ENCODE data around the gene HYPK. TPM values are rescaled to one million over a fixed set of nuclear protein-coding genes. Genes with fewer than 3 reads are reported as not detected.

Gene HYPK
- polyA plus RNA-seq, 3 donors from 2014 or later = 4.1 to 20.3 (median 10.0) TPM

GRCh38 chr15:43777267-43777914 lies 23.0 kb upstream of the HYPK start:
- peaks cover 8 to 20% (median 14%) of the 10 kb centered on the region in 3 donors for H3K27me3 Mint-ChIP-seq (ENCODE audit: low read depth in 3 of 3)
- H3K4me3 Mint-ChIP-seq = peak overlapping the region; percentile 92 to 95 (median 93)
- peaks cover 19 to 23% of the 10 kb centered on the region in 2 donors for H3K4me1 Mint-ChIP-seq
- H3K27ac Mint-ChIP-seq = peak overlapping the region; percentile 74 to 93 (median 90)
- H3K36me3 Mint-ChIP-seq = peaks cover 0 to 5% (median 2%) of the 10 kb centered on the region in 3 donors
- H3K9me3 Mint-ChIP-seq = no peaks in the 10 kb centered on the region
- DNase-seq = peak; percentile 84 to 86 (median 86)

GRCh38 chr15:43779016-43779415 lies 21.4 kb upstream of the HYPK start:
- Mint-ChIP-seq H3K4me3 (peak overlapping the region in 3 of 5 donors; percentile 12 to 39 (median 34)), H3K4me1 (peaks cover 19 to 23% of the 10 kb centered on the region in 2 donors), H3K9me3 (no peaks in the 10 kb centered on the region), H3K27me3 (ENCODE audit: low read depth in 3 of 3) (peaks cover 9 to 22% (median 11%) of the 10 kb centered on the region in 3 donors), H3K36me3 (peaks cover 0 to 3% (median 0%) of the 10 kb centered on the region in 3 donors), H3K27ac (peak overlapping the region in 1 of 6 donors; percentile 51)
- DNase-seq = no peak

GRCh38 chr15:43789409-43789808 lies 11.0 kb upstream of the HYPK start:
- H3K36me3 Mint-ChIP-seq = peaks cover 5 to 12% (median 9%) of the 10 kb centered on the region in 3 donors
- H3K27ac Mint-ChIP-seq = peak overlapping the region in 1 of 6 donors; percentile 25
- H3K4me3 Mint-ChIP-seq = no peak overlapping the region
- peaks cover 9 to 20% (median 9%) of the 10 kb centered on the region in 3 donors for H3K27me3 Mint-ChIP-seq (ENCODE audit: low read depth in 3 of 3)
- no peaks in the 10 kb centered on the region for H3K9me3 Mint-ChIP-seq
- peaks cover 26 to 30% of the 10 kb centered on the region in 2 donors for H3K4me1 Mint-ChIP-seq
- no peak for DNase-seq

GRCh38 chr15:43791993-43792760 lies 8.2 kb upstream of the HYPK start, which contains the start of gene SERF2:
Gene SERF2, plus strand, starts transcription at chr15:43792320. Its CDS starts 57 bp downstream, at chr15:43792377.
- H3K4me3 Mint-ChIP-seq = peak within 1 kb of the TSS; percentile 97 to 99 (median 98)
- DNase-seq = peak; percentile 99 to 100 (median 99)
- H3K27me3 Mint-ChIP-seq (ENCODE audit: low read depth in 3 of 3) = peaks cover 9 to 22% (median 13%) of the 10 kb centered on the region in 3 donors
- H3K4me1 Mint-ChIP-seq = peaks cover 50 to 53% of the 10 kb centered on the region in 2 donors
- no peaks in the 10 kb centered on the region for H3K9me3 Mint-ChIP-seq
- peaks cover 6 to 16% (median 10%) of the 10 kb centered on the region in 3 donors for H3K36me3 Mint-ChIP-seq
- H3K27ac Mint-ChIP-seq = peak within 1 kb of the TSS; percentile 98 to 99 (median 98)

- Mint-ChIP-seq H3K27ac (peak overlapping the region; percentile 98 to 99 (median 98)), H3K9me3 (no peaks in the 10 kb centered on the region), H3K4me1 (peaks cover 50 to 53% of the 10 kb centered on the region in 2 donors), H3K36me3 (peaks cover 6 to 16% (median 10%) of the 10 kb centered on the region in 3 donors), H3K4me3 (peak overlapping the region; percentile 97 to 99 (median 98)), H3K27me3 (ENCODE audit: low read depth in 3 of 3) (peaks cover 9 to 22% (median 13%) of the 10 kb centered on the region in 3 donors)
- DNase-seq = peak; percentile 23 to 30 (median 27)
Observed at GRCh38 chr15:43792761-43793476, 7.5 kb upstream of the HYPK start.

GRCh38 chr15:43793647-43794046 lies 6.8 kb upstream of the HYPK start:
- Mint-ChIP-seq H3K9me3 (no peaks in the 10 kb centered on the region), H3K27me3 (ENCODE audit: low read depth in 3 of 3) (peaks cover 9 to 22% (median 13%) of the 10 kb centered on the region in 3 donors), H3K27ac (peak overlapping the region; percentile 98 to 99 (median 98)), H3K36me3 (peaks cover 10 to 20% (median 15%) of the 10 kb centered on the region in 3 donors), H3K4me1 (peaks cover 54 to 59% of the 10 kb centered on the region in 2 donors), H3K4me3 (peak overlapping the region; percentile 97 to 99 (median 98))
- DNase-seq = no peak

GRCh38 chr15:43794269-43795037 lies 5.9 kb upstream of the HYPK start:
- Mint-ChIP-seq H3K27ac (peak overlapping the region; percentile 98 to 99 (median 98)), H3K4me3 (peak overlapping the region; percentile 97 to 99 (median 98)), H3K4me1 (peaks cover 61 to 65% of the 10 kb centered on the region in 2 donors), H3K27me3 (ENCODE audit: low read depth in 3 of 3) (peaks cover 9 to 24% (median 13%) of the 10 kb centered on the region in 3 donors), H3K36me3 (peaks cover 10 to 20% (median 15%) of the 10 kb centered on the region in 3 donors), H3K9me3 (no peaks in the 10 kb centered on the region)
- no peak for DNase-seq

- Mint-ChIP-seq H3K4me1 (peaks cover 67 to 73% of the 10 kb centered on the region in 2 donors), H3K9me3 (no peaks in the 10 kb centered on the region), H3K36me3 (peaks cover 10 to 21% (median 17%) of the 10 kb centered on the region in 3 donors), H3K27me3 (ENCODE audit: low read depth in 3 of 3) (peaks cover 9 to 24% (median 14%) of the 10 kb centered on the region in 3 donors), H3K27ac (peak overlapping the region; percentile 66 to 99 (median 98)), H3K4me3 (no peak overlapping the region)
- DNase-seq = no peak
Observed at GRCh38 chr15:43795197-43795596, 5.2 kb upstream of the HYPK start.

GRCh38 chr15:43795997-43796396 lies 4.4 kb upstream of the HYPK start:
- H3K27ac Mint-ChIP-seq = peak overlapping the region in 5 of 6 donors; percentile 5 to 99 (median 71)
- peaks cover 15 to 26% (median 22%) of the 10 kb centered on the region in 3 donors for H3K36me3 Mint-ChIP-seq
- no peaks in the 10 kb centered on the region for H3K9me3 Mint-ChIP-seq
- H3K4me3 Mint-ChIP-seq = no peak overlapping the region
- peaks cover 9 to 31% (median 17%) of the 10 kb centered on the region in 3 donors for H3K27me3 Mint-ChIP-seq (ENCODE audit: low read depth in 3 of 3)
- peaks cover 75 to 81% of the 10 kb centered on the region in 2 donors for H3K4me1 Mint-ChIP-seq
- no peak for DNase-seq

GRCh38 chr15:43796566-43796965 lies 3.8 kb upstream of the HYPK start:
- no peaks in the 10 kb centered on the region for H3K9me3 Mint-ChIP-seq
- H3K36me3 Mint-ChIP-seq = peaks cover 15 to 26% (median 22%) of the 10 kb centered on the region in 3 donors
- DNase-seq = no peak
- H3K27me3 Mint-ChIP-seq (ENCODE audit: low read depth in 3 of 3) = peaks cover 9 to 32% (median 17%) of the 10 kb centered on the region in 3 donors
- no peak overlapping the region for H3K4me3 Mint-ChIP-seq
- H3K27ac Mint-ChIP-seq = peak overlapping the region in 5 of 6 donors; percentile 4 to 71 (median 21)
- H3K4me1 Mint-ChIP-seq = peaks cover 78 to 83% of the 10 kb centered on the region in 2 donors

- peaks cover 10 to 16% (median 16%) of the 10 kb centered on the region in 3 donors for H3K36me3 Mint-ChIP-seq
- peak overlapping the region in 4 of 5 donors; percentile 5 to 100 (median 86) for H3K4me3 Mint-ChIP-seq
- H3K27me3 Mint-ChIP-seq (ENCODE audit: low read depth in 3 of 3) = peaks cover 0 to 14% (median 8%) of the 10 kb centered on the region in 3 donors
- peak overlapping the region; percentile 97 to 100 (median 99) for H3K27ac Mint-ChIP-seq
- peaks cover 53 to 64% of the 10 kb centered on the region in 2 donors for H3K4me1 Mint-ChIP-seq
- DNase-seq = no peak
- H3K9me3 Mint-ChIP-seq = no peaks in the 10 kb centered on the region
Observed at GRCh38 chr15:43799209-43799944, 1.0 kb upstream of the HYPK start.

GRCh38 chr15:43799945-43800285 lies 484 bp upstream of the HYPK start, which contains the start of gene SERINC4:
Gene SERINC4, minus strand, starts transcription at chr15:43800220. Its CDS starts 234 bp downstream, at chr15:43799986.
- Mint-ChIP-seq H3K27me3 (ENCODE audit: low read depth in 3 of 3) (peaks cover 0 to 11% (median 8%) of the 10 kb centered on the region in 3 donors), H3K36me3 (peaks cover 10 to 17% (median 15%) of the 10 kb centered on the region in 3 donors), H3K27ac (peak within 1 kb of the TSS; percentile 97 to 100 (median 99)), H3K4me3 (peak within 1 kb of the TSS; percentile 99 to 100 (median 100)), H3K4me1 (peaks cover 48 to 59% of the 10 kb centered on the region in 2 donors), H3K9me3 (no peaks in the 10 kb centered on the region)
- no peak for DNase-seq
